Stimulated activated CD8-positive, alpha-beta memory T cell treated with anti-CD3 and anti-CD28 coated beads, Interleukin-12 subunit alpha, Interleukin-12 subunit beta, amount 100 ng/mL, for 24 hours (primary cell): ENCODE measurements around the gene CCDC148.

Experiments used
- DNase-seq: peaks from one replicate; pipeline ENCODE4 v3.0.0-alpha.2; 2020; ENCODE audit errors: extremely low read depth

Gene CCDC148

GRCh38 chr2:158125756-158126498 is 330.6 kb downstream of the CCDC148 start:
- no peak for DNase-seq

- DNase-seq: no peak
Measured at GRCh38 chr2:158124896-158125295, 331.7 kb downstream of the CCDC148 start.
